Stimulated activated CD8-positive, alpha-beta memory T cell treated with anti-CD3 and anti-CD28 coated beads, Interleukin-12 subunit alpha, Interleukin-12 subunit beta, amount 100 ng/mL, for 1 hour (primary cell): Measurements from ENCODE around the gene MS4A4E.
"Not testable (repeated sequence)": the region's sequence is repeated elsewhere in the genome, so short reads cannot be mapped to it uniquely, and the experiment has no call there.

Source experiments
- DNase-seq: peaks from one replicate; pipeline ENCODE4 v3.0.0-alpha.2; 2020; ENCODE audit warnings: low read depth

The MS4A4E gene

GRCh38 chr11:60172011-60172410, 70.9 kb downstream of the MS4A4E start:
- DNase-seq = no peak

- no peak for DNase-seq
Measured at GRCh38 chr11:60170566-60170965, 72.4 kb downstream of the MS4A4E start.

DNA sequence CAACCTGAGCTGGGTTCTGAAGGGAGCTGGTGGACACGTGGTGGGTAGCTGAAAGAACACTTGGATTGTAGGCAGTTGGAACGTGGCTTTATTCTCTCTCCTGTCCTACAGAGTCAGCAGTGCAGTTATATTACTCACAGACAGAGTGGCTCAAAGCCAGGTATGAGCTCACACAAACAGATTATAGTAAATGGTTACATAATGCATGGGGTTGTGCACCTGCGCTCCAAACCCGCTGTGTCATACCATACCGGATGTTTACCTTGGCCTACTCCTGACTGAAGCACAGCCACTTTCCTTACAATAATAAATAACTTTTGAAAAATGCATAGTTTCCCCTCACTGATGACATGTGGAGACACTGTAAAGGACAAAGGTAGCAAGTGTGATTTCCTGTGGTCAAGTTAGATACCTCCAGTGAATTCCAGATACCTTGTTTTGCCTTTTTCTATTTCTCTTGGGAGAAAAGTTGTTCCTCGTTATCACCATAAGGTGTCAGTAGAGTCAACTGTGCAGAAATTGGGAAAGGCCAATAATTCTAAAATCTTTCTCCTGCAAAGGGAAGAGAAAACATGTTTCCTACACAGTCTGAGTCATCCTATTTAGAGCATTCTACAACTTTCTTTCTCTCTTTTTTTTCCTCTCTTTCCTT, 73.5 kb downstream of the MS4A4E start:
- no peak for DNase-seq

DNA sequence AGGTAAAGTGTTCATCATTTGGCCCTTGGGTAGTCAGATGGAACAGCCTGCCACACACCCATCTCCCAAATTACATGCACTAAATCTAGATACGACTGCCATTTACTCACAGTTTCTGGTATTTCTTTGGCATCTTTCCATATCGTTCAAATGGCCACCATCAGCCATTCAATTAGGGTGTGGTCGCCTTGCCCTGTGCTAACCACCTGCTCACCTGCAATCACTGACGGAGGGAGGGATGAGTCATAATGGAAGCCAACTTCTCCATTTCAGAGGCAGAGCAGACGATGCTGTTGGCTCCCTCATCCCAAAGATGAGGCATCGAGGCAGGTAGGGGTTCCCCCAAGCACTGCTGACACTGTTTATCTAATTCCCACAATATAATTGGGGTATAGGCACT, 74.6 kb downstream of the MS4A4E start:
- DNase-seq = no peak

GRCh38 chr11:60165951-60166350, 77.0 kb downstream of the MS4A4E start:
- DNase-seq = no peak

GRCh38 chr11:60165538-60165937, 77.4 kb downstream of the MS4A4E start:
- DNase-seq = no peak

DNA sequence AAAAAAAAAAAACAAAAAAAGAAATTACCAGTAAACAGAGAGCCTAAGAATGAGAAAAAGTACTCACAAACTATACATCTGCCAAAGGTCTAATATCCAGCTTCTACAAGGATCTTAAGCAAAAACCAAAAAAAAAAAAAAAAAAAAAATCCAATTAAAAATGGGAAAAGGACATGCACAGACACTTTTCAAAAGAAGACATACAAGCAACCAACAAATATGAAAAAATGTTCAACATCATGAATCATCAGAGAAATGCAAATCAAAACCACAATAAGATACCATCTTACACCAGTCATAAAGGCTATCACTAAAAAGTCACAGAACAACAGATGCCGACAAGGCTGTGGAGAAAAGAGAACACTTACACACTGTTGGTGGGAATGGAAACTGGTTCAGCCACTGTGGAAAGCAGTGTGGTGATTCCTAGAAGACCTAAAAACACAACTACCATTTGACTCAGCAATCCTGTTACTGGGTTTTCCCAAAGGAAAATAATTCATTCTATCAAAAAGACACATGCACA, 78.3 kb downstream of the MS4A4E start:
- DNase-seq = no peak

GRCh38 chr11:60161766-60162165, 81.2 kb downstream of the MS4A4E start:
- no peak for DNase-seq

- no peak for DNase-seq
Measured at GRCh38 chr11:60161107-60161506, 81.8 kb downstream of the MS4A4E start.

GRCh38 chr11:60159868-60160267, 83.1 kb downstream of the MS4A4E start:
- no peak for DNase-seq

GRCh38 chr11:60159284-60159683, 83.7 kb downstream of the MS4A4E start:
- DNase-seq = no peak

DNA sequence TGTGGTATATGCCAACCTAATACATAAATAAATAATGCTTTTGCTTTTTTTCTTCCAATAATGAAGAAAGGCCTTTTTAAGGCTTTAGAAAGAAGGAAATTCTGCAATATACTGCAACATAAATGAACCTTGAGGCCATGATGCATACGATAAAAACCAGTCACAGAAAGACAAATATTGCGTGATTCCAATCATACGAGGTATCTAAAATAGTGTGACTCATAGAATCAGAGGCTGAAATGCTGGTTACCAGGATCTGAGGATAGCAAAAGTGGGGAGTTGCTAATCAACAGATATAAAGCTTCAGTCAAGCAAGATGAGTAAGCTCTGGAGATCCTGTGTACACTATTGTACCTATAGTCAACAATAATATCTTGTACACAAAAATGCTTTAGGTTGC, 84.3 kb downstream of the MS4A4E start:
- no peak for DNase-seq

DNA sequence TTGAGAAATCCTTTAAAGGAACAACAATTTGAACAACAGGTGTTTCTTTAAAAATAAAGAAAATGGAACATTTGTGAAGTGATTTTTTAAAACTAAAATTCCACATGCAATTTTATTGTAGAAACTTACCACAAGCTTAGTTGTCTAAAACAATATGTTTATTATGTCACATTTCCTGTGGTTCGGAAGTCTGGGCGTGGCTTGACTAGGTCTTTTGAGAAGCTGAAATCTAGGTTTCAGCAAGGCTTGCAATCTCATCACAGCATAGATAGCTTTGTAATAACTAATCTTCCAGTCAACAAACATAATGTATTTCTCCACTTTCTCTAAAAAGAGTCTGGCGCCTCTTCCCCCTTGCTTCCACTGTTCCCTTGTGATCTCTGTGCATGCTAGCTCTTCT, 87.0 kb downstream of the MS4A4E start:
- DNase-seq = no peak

- not testable (repeated sequence) for DNase-seq
Measured at GRCh38 chr11:60152727-60153126, 90.2 kb downstream of the MS4A4E start.

DNA sequence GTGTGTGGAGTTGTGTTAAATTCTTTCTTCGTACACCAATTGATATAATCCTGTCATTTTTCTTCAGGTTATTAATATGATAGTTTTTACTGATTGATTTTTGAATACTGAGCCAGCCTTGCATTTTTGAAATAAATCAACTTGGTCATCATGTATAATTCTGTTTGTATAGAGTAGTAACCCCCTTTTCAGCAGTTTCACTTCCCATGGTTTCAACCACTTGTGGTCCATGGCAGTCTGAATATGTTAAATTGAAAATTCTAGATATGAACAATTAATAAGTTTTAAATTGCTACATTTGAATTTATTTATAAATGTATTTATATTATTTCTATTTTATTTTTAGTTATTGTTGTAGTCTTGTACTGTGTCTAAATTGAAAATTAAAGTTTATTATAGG, 92.7 kb downstream of the MS4A4E start:
- no peak for DNase-seq
